ENCODE measurements around the gene LMAN1L. TPM values are rescaled to one million over a fixed set of nuclear protein-coding genes. Genes with fewer than 3 reads are reported as not detected.

The LMAN1L gene
- total and polyA plus RNA-seq, 9 donors, result not detected

GRCh38 chr15:74843891-74844299 lies 31.3 kb downstream of the LMAN1L start:
- DNase-seq, result peak in 3 of 5 donors; percentile 40 to 49 (median 41)
- WGBS, 3 donors, result 44 to 55% (median 50%) methylated on average over 12 of the region's 12 CpGs
- intact Hi-C loops (cut with DNase I), result loop anchor here in 2 of 4 donors (5.0 to 10.0 kb wide), 2 partner anchors 61 to 62 kb away; partner anchors contain the start of genes CSK (in 1 of the 2) and FAM219B (in 1 of the 2)
- no peak overlapping the region for H3K4me3 ChIP-seq
- peaks cover 4% of the 10 kb centered on the region for H3K4me1 ChIP-seq (ENCODE audit: insufficient read depth)
- H3K27ac ChIP-seq, result peak overlapping the region; percentile 69 to 90
- H3K36me3 ChIP-seq, result no peaks in the 10 kb centered on the region
- H3K27me3 ChIP-seq, result no peaks in the 10 kb centered on the region
- TF ChIP-seq POLR2A (IDR thresholded peaks at IDR 0.05) (no peak), CTCF (IDR thresholded peaks at IDR 0.05) (no peak), EP300 (IDR thresholded peaks at IDR 0.05) (no peak)
- no peaks in the 10 kb centered on the region for H3K9me3 ChIP-seq

- Histone ChIP-seq H3K9me3 (no peaks in the 10 kb centered on the region), H3K27me3 (no peaks in the 10 kb centered on the region), H3K4me1 (ENCODE audit: insufficient read depth) (peaks cover 4% of the 10 kb centered on the region), H3K36me3 (no peaks in the 10 kb centered on the region), H3K27ac (peak overlapping the region; percentile 69 to 90), H3K4me3 (no peak overlapping the region)
- WGBS, 3 donors, result 36 to 46% (median 44%) methylated on average over 12 of the region's 12 CpGs
- DNase-seq, result peak in 4 of 5 donors; percentile 47 to 81 (median 69)
- intact Hi-C loops (cut with DNase I), result loop anchor here in 2 of 4 donors (5.0 to 10.0 kb wide), 2 partner anchors 60 to 62 kb away; partner anchors contain the start of genes CSK (in 1 of the 2) and FAM219B (in 1 of the 2)
- TF ChIP-seq POLR2A (IDR thresholded peaks at IDR 0.05) (no peak), EP300 (IDR thresholded peaks at IDR 0.05) (no peak), CTCF (IDR thresholded peaks at IDR 0.05) (no peak)
Observed at GRCh38 chr15:74844319-74845207, 31.9 kb downstream of the LMAN1L start.

GRCh38 chr15:74845208-74845568 lies 32.6 kb downstream of the LMAN1L start:
- Histone ChIP-seq H3K27ac (peak overlapping the region in 1 of 2 donors; percentile 90), H3K4me1 (ENCODE audit: insufficient read depth) (peaks cover 4% of the 10 kb centered on the region), H3K27me3 (no peaks in the 10 kb centered on the region), H3K9me3 (no peaks in the 10 kb centered on the region), H3K36me3 (no peaks in the 10 kb centered on the region), H3K4me3 (no peak overlapping the region)
- intact Hi-C loops (cut with DNase I), result loop anchor here in 1 of 4 donors (10.0 kb wide), 1 partner anchor 60 kb away; the partner anchor contains the start of gene FAM219B
- no peak for DNase-seq
- TF ChIP-seq EP300 (IDR thresholded peaks at IDR 0.05) (no peak), CTCF (IDR thresholded peaks at IDR 0.05) (no peak), POLR2A (IDR thresholded peaks at IDR 0.05) (no peak)
- WGBS, 3 donors, result 61 to 82% (median 78%) methylated on average over 5 of the region's 5 CpGs

- 81 to 88% (median 82%) methylated on average over 4 of the region's 4 CpGs for WGBS, 3 donors
- no peak for TF ChIP-seq POLR2A (IDR thresholded peaks at IDR 0.05)
- TF ChIP-seq CTCF (IDR thresholded peaks at IDR 0.05), result no peak
- TF ChIP-seq EP300 (IDR thresholded peaks at IDR 0.05), result no peak
- peaks cover 4% of the 10 kb centered on the region for H3K4me1 ChIP-seq (ENCODE audit: insufficient read depth)
- H3K4me3 ChIP-seq, result no peak overlapping the region
- intact Hi-C loops (cut with DNase I), result loop anchor here in 1 of 4 donors (10.0 kb wide), 1 partner anchor 59 kb away; the partner anchor contains the start of gene FAM219B
- no peak overlapping the region for H3K27ac ChIP-seq
- H3K36me3 ChIP-seq, result no peaks in the 10 kb centered on the region
- no peaks in the 10 kb centered on the region for H3K9me3 ChIP-seq
- no peak for DNase-seq
- no peaks in the 10 kb centered on the region for H3K27me3 ChIP-seq
Observed at GRCh38 chr15:74845581-74845980, 32.9 kb downstream of the LMAN1L start.

All from ovary (tissue), 9 donors.